SK-N-SH treated with all-trans-retinoic acid at 6 μM for 48 hours (cell line): ENCODE data around the gene HPCAL1.

Source experiments
- ATAC-seq: fragments of 200-7000 bp; cut with Tn5 transposase; 3 replicates; pipeline ENCODE4 v1.9.1; 2020; ENCODE audit warnings: mild to moderate bottlenecking, moderate library complexity
- ARNTL ChIP-seq: fragments of 450-650 bp; formaldehyde crosslinking; IDR thresholded peaks from 2 replicates; pipeline ENCODE4 v1.5.0; 2020; ENCODE audit warnings: low read depth, mild to moderate bottlenecking, moderate library complexity, borderline replicate concordance
- BACH2 ChIP-seq: fragments of 250-450 bp; sonication (Bioruptor Pico); IDR thresholded peaks from 2 replicates; pipeline ENCODE4 v1.9.0; 2021; ENCODE audit warnings: mild to moderate bottlenecking, borderline replicate concordance
- CSDC2 ChIP-seq: fragments of 250-450 bp; sonication (Bioruptor Pico); IDR thresholded peaks from 2 replicates; pipeline ENCODE4 v1.5.0; 2020; ENCODE audit warnings: mild to moderate bottlenecking, moderate library complexity
- ESRRG ChIP-seq: fragments of 250-450 bp; sonication (Bioruptor Pico); IDR thresholded peaks from 2 replicates; pipeline ENCODE4 v1.6.1; 2021; ENCODE audit warnings: mild to moderate bottlenecking
- GLIS3 ChIP-seq: fragments of 250-450 bp; sonication (Bioruptor Pico); IDR thresholded peaks from 2 replicates; pipeline ENCODE4 v1.5.0; 2020; ENCODE audit warnings: mild to moderate bottlenecking, moderate library complexity
- ISL1 ChIP-seq: fragments of 250-450 bp; sonication (Bioruptor Pico); IDR thresholded peaks from 2 replicates; pipeline ENCODE4 v2.1.2; 2022; ENCODE audit warnings: mild to moderate bottlenecking, moderate library complexity
- OSR1 ChIP-seq: fragments of 250-450 bp; sonication (Bioruptor Pico); IDR thresholded peaks from 2 replicates; pipeline ENCODE4 v1.8.0; 2022; ENCODE audit warnings: moderate library complexity, mild to moderate bottlenecking, inconsistent platforms
- PPARA ChIP-seq: fragments of 250-450 bp; sonication (Bioruptor Pico); IDR thresholded peaks from 2 replicates; pipeline ENCODE4 v1.5.0; 2020; ENCODE audit warnings: mild to moderate bottlenecking, borderline replicate concordance
- RARB ChIP-seq: fragments of 250-450 bp; sonication (Bioruptor Pico); IDR thresholded peaks from 2 replicates; pipeline ENCODE4 v1.8.0; 2021; ENCODE audit warnings: mild to moderate bottlenecking, moderate library complexity
- SNAI2 ChIP-seq: fragments of 250-450 bp; sonication (Bioruptor Pico); IDR thresholded peaks from 2 replicates; pipeline ENCODE4 v1.5.0; 2020; ENCODE audit warnings: mild to moderate bottlenecking, moderate library complexity
- TCF4 ChIP-seq: fragments of 250-450 bp; sonication (Bioruptor Pico); IDR thresholded peaks from 2 replicates; pipeline ENCODE4 v1.8.0; 2021; ENCODE audit warnings: mild to moderate bottlenecking, moderate library complexity, borderline replicate concordance
- TOX ChIP-seq: fragments of 250-450 bp; sonication (Bioruptor Pico); IDR thresholded peaks from 2 replicates; pipeline ENCODE4 v1.8.0; 2021; ENCODE audit warnings: mild to moderate bottlenecking, moderate library complexity, borderline replicate concordance
- ZC3H10 ChIP-seq: fragments of 250-450 bp; sonication (Bioruptor Pico); IDR thresholded peaks from 2 replicates; pipeline ENCODE4 v1.5.1; 2021; ENCODE audit warnings: mild to moderate bottlenecking, moderate library complexity
- ZFP3 ChIP-seq: fragments of 250-450 bp; sonication (Bioruptor Pico); IDR thresholded peaks from 2 replicates; pipeline ENCODE4 v1.5.0; 2020; ENCODE audit warnings: mild to moderate bottlenecking, moderate library complexity
- ZFP30 ChIP-seq: fragments of 450-650 bp; formaldehyde crosslinking; IDR thresholded peaks from 2 replicates; pipeline ENCODE4 v1.5.0; 2022; ENCODE audit warnings: mild to moderate bottlenecking, moderate library complexity
- ZNF565 ChIP-seq: fragments of 450-650 bp; formaldehyde crosslinking; conservative IDR thresholded peaks from 2 replicates; pipeline ENCODE4 v1.5.0; 2020; ENCODE audit warnings: low read depth, mild to moderate bottlenecking, moderate library complexity
- ZNF70 ChIP-seq: fragments of 450-650 bp; formaldehyde crosslinking; IDR thresholded peaks from 2 replicates; pipeline ENCODE4 v1.5.0; 2020; ENCODE audit warnings: mild to moderate bottlenecking, moderate library complexity
- TF ChIP-seq, protein P1 (sequence below): fragments of 250-450 bp; sonication (Bioruptor Pico); IDR thresholded peaks from 2 replicates; pipeline ENCODE4 v1.5.0; 2020; ENCODE audit warnings: mild to moderate bottlenecking, moderate library complexity
- TF ChIP-seq, protein P2 (sequence below): fragments of 250-450 bp; sonication (Bioruptor Pico); IDR thresholded peaks from 2 replicates; pipeline ENCODE4 v1.8.0; 2021; ENCODE audit warnings: low read depth, mild to moderate bottlenecking, moderate library complexity, borderline replicate concordance
- TF ChIP-seq, protein P3 (sequence below): fragments of 250-450 bp; sonication (Bioruptor Pico); IDR thresholded peaks from 2 replicates; pipeline ENCODE4 v1.5.1; 2020; ENCODE audit warnings: low read depth, mild to moderate bottlenecking, moderate library complexity
- TF ChIP-seq, protein P4 (sequence below): fragments of 250-450 bp; sonication (Bioruptor Pico); IDR thresholded peaks from 2 replicates; pipeline ENCODE4 v1.5.1; 2021; ENCODE audit warnings: mild to moderate bottlenecking, moderate library complexity
- TF ChIP-seq, protein P5 (sequence below): fragments of 250-450 bp; sonication (Bioruptor Pico); IDR thresholded peaks from 2 replicates; pipeline ENCODE4 v1.8.0; 2020; ENCODE audit warnings: mild to moderate bottlenecking, moderate library complexity, borderline replicate concordance

HPCAL1 gene

DNA sequence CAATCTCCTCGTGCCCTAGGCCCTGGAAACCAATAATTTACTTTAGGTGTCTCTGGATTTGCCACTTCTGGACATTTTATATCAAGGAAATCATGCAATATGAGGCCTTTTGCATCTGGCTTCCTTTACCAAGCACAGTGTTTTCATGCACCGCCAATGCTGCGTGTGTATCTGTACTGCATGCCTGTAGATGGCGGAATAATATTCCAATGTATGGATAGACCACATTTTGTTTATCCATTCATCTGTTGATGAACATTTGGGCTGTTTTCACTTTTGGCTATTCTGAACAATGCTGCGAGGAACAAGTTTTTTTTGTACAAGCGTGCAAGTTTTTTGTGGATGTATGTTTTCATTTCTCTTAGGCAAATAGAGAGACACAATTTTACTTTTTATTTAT lies 18.9 kb downstream of the HPCAL1 start:
- no peak for TF ChIP-seq ARNTL
- TF ChIP-seq ZFP30 (CRISPR knock-in tag): no peak
- TF ChIP-seq, protein P1, sequence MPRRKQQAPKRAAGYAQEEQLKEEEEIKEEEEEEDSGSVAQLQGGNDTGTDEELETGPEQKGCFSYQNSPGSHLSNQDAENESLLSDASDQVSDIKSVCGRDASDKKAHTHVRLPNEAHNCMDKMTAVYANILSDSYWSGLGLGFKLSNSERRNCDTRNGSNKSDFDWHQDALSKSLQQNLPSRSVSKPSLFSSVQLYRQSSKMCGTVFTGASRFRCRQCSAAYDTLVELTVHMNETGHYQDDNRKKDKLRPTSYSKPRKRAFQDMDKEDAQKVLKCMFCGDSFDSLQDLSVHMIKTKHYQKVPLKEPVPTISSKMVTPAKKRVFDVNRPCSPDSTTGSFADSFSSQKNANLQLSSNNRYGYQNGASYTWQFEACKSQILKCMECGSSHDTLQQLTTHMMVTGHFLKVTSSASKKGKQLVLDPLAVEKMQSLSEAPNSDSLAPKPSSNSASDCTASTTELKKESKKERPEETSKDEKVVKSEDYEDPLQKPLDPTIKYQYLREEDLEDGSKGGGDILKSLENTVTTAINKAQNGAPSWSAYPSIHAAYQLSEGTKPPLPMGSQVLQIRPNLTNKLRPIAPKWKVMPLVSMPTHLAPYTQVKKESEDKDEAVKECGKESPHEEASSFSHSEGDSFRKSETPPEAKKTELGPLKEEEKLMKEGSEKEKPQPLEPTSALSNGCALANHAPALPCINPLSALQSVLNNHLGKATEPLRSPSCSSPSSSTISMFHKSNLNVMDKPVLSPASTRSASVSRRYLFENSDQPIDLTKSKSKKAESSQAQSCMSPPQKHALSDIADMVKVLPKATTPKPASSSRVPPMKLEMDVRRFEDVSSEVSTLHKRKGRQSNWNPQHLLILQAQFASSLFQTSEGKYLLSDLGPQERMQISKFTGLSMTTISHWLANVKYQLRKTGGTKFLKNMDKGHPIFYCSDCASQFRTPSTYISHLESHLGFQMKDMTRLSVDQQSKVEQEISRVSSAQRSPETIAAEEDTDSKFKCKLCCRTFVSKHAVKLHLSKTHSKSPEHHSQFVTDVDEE: no peak
- no peak for TF ChIP-seq ISL1
- TF ChIP-seq PPARA (CRISPR knock-in tag): no peak
- TF ChIP-seq OSR1 (CRISPR knock-in tag): no peak
- no peak for TF ChIP-seq RARB (CRISPR knock-in tag)
- TF ChIP-seq ZC3H10 (CRISPR knock-in tag): no peak
- TF ChIP-seq, protein P2, sequence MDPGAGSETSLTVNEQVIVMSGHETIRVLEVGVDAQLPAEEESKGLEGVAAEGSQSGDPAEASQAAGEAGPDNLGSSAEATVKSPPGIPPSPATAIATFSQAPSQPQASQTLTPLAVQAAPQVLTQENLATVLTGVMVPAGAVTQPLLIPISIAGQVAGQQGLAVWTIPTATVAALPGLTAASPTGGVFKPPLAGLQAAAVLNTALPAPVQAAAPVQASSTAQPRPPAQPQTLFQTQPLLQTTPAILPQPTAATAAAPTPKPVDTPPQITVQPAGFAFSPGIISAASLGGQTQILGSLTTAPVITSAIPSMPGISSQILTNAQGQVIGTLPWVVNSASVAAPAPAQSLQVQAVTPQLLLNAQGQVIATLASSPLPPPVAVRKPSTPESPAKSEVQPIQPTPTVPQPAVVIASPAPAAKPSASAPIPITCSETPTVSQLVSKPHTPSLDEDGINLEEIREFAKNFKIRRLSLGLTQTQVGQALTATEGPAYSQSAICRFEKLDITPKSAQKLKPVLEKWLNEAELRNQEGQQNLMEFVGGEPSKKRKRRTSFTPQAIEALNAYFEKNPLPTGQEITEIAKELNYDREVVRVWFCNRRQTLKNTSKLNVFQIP: no peak
- TF ChIP-seq, protein P3, sequence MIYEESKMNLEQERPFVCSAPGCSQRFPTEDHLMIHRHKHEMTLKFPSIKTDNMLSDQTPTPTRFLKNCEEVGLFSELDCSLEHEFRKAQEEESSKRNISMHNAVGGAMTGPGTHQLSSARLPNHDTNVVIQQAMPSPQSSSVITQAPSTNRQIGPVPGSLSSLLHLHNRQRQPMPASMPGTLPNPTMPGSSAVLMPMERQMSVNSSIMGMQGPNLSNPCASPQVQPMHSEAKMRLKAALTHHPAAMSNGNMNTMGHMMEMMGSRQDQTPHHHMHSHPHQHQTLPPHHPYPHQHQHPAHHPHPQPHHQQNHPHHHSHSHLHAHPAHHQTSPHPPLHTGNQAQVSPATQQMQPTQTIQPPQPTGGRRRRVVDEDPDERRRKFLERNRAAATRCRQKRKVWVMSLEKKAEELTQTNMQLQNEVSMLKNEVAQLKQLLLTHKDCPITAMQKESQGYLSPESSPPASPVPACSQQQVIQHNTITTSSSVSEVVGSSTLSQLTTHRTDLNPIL (CRISPR knock-in tag): no peak
- TF ChIP-seq TCF4 (CRISPR knock-in tag): no peak
- TF ChIP-seq ZNF70 (CRISPR knock-in tag): no peak
- no peak for TF ChIP-seq SNAI2 (CRISPR knock-in tag)
- TF ChIP-seq, protein P4, sequence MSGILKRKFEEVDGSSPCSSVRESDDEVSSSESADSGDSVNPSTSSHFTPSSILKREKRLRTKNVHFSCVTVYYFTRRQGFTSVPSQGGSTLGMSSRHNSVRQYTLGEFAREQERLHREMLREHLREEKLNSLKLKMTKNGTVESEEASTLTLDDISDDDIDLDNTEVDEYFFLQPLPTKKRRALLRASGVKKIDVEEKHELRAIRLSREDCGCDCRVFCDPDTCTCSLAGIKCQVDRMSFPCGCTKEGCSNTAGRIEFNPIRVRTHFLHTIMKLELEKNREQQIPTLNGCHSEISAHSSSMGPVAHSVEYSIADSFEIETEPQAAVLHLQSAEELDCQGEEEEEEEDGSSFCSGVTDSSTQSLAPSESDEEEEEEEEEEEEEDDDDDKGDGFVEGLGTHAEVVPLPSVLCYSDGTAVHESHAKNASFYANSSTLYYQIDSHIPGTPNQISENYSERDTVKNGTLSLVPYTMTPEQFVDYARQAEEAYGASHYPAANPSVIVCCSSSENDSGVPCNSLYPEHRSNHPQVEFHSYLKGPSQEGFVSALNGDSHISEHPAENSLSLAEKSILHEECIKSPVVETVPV (CRISPR knock-in tag): no peak
- TF ChIP-seq GLIS3 (CRISPR knock-in tag): no peak
- TF ChIP-seq TOX (CRISPR knock-in tag): no peak
- no peak for TF ChIP-seq BACH2
- TF ChIP-seq CSDC2 (CRISPR knock-in tag): no peak
- ATAC-seq: no peak

DNA sequence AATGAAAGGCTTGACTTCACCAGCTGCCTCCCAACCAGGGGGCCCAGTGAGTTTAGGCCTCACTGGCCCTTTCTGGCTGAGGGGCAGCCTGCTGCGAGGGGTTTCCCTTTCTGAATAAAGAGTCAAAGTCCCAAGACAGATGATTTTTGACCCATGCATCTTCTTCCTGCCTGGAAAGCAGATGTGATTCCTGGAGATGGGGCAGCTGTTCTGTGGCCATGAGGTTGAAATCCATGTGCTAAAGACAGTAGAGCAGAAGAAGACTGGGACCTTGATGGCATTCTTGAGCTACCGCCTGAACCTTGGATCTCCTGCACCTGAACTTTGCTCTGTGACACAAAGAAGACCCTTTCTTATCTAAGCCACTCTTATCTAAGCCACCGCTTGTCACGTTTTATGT lies 19.8 kb downstream of the HPCAL1 start:
- ATAC-seq: no peak
- no peak for TF ChIP-seq SNAI2 (CRISPR knock-in tag)

DNA sequence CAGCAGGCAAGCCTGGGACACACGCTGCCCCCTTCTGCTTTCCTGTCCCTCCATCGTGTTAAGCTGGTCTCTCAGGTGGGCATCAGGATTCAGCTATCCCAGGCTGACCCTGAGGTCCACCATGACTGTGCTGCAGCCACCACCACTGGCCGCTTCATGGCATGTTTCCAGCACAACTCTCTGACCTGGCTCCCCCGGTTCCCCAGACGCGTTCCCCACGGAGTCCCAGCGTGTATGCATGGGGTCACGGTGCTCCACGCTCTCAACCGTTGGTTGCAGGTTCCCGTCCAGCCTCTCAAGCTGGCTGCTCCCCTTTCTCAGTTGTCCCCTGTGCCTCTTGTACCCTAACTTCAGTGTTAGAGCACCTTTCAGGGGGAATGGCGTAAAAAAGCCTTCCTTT lies 20.3 kb downstream of the HPCAL1 start:
- TF ChIP-seq PPARA (CRISPR knock-in tag): no peak
- TF ChIP-seq ESRRG: no peak
- no peak for TF ChIP-seq CSDC2 (CRISPR knock-in tag)
- TF ChIP-seq OSR1 (CRISPR knock-in tag): no peak
- no peak for TF ChIP-seq ISL1
- TF ChIP-seq ZFP3 (CRISPR knock-in tag): no peak
- TF ChIP-seq, protein P5, sequence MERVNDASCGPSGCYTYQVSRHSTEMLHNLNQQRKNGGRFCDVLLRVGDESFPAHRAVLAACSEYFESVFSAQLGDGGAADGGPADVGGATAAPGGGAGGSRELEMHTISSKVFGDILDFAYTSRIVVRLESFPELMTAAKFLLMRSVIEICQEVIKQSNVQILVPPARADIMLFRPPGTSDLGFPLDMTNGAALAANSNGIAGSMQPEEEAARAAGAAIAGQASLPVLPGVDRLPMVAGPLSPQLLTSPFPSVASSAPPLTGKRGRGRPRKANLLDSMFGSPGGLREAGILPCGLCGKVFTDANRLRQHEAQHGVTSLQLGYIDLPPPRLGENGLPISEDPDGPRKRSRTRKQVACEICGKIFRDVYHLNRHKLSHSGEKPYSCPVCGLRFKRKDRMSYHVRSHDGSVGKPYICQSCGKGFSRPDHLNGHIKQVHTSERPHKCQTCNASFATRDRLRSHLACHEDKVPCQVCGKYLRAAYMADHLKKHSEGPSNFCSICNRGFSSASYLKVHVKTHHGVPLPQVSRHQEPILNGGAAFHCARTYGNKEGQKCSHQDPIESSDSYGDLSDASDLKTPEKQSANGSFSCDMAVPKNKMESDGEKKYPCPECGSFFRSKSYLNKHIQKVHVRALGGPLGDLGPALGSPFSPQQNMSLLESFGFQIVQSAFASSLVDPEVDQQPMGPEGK: no peak
- ATAC-seq: no peak

DNA sequence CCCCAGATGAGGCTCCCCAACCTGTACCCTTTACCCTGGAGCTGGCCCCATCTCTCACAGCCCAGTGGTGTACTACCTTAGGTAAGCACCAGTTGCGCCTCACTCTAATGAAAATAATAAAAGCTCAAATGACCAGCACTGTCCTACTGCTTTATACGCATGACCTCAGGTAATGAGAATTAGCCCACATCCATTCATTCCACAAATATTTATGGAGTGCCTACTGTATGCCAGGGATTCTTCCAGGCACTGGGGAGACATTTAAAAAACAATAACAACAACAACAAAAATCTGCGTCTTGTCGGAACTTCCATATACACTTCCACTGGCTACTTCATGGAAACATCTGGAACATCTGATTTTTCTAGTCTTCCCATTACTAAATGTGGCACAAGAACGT lies 20.8 kb downstream of the HPCAL1 start:
- TF ChIP-seq, protein P5: no peak
- TF ChIP-seq, protein P2: no peak
- TF ChIP-seq ZC3H10 (CRISPR knock-in tag): no peak
- no peak for TF ChIP-seq ZNF70 (CRISPR knock-in tag)
- TF ChIP-seq TOX (CRISPR knock-in tag): no peak
- no peak for TF ChIP-seq ARNTL
- TF ChIP-seq TCF4 (CRISPR knock-in tag): no peak
- no peak for TF ChIP-seq GLIS3 (CRISPR knock-in tag)
- no peak for TF ChIP-seq ESRRG
- TF ChIP-seq CSDC2 (CRISPR knock-in tag): no peak
- TF ChIP-seq ZNF565: no peak
- no peak for TF ChIP-seq OSR1 (CRISPR knock-in tag)
- TF ChIP-seq ISL1: no peak
- ATAC-seq: no peak
